GM04503 (cell line): ENCODE data around the gene EXOC4.
A peak's percentile ranks its signal among the peaks of the same experiment; 100 is the strongest.

Experiments used
- DNase-seq: peaks from one replicate; pipeline ENCODE4 v3.0.0-alpha.2; 2012; ENCODE audit warnings: low read depth

EXOC4 gene

GRCh38 chr7:133836666-133837065 lies 583.8 kb downstream of the EXOC4 start:
- DNase-seq = no peak

- no peak for DNase-seq
Measured at GRCh38 chr7:133837224-133837623, 584.3 kb downstream of the EXOC4 start.

- no peak for DNase-seq
Measured at GRCh38 chr7:133839121-133839520, 586.2 kb downstream of the EXOC4 start.

GRCh38 chr7:133843341-133843740 lies 590.5 kb downstream of the EXOC4 start:
- no peak for DNase-seq

GRCh38 chr7:133845005-133845404 lies 592.1 kb downstream of the EXOC4 start:
- DNase-seq = no peak

- no peak for DNase-seq
Measured at GRCh38 chr7:133846203-133846945, 593.5 kb downstream of the EXOC4 start.

GRCh38 chr7:133850497-133851280 lies 597.8 kb downstream of the EXOC4 start:
- DNase-seq = no peak

GRCh38 chr7:133851411-133851810 lies 598.5 kb downstream of the EXOC4 start:
- no peak for DNase-seq

GRCh38 chr7:133853706-133854276 lies 600.9 kb downstream of the EXOC4 start:
- DNase-seq = peak; percentile 78

- DNase-seq = peak; percentile 14
Measured at GRCh38 chr7:133854739-133855138, 601.9 kb downstream of the EXOC4 start.

GRCh38 chr7:133857376-133858119 lies 604.7 kb downstream of the EXOC4 start:
- peak; percentile 1 for DNase-seq

- DNase-seq = no peak
Measured at GRCh38 chr7:133858311-133858710, 605.4 kb downstream of the EXOC4 start.

- no peak for DNase-seq
Measured at GRCh38 chr7:133859231-133859630, 606.4 kb downstream of the EXOC4 start.

- no peak for DNase-seq
Measured at GRCh38 chr7:133859871-133860450, 607.1 kb downstream of the EXOC4 start.

GRCh38 chr7:133860628-133861335 lies 607.9 kb downstream of the EXOC4 start:
- DNase-seq = no peak

GRCh38 chr7:133861876-133862275 lies 609.0 kb downstream of the EXOC4 start:
- no peak for DNase-seq

GRCh38 chr7:133863362-133864061 lies 610.6 kb downstream of the EXOC4 start:
- DNase-seq = no peak

- no peak for DNase-seq
Measured at GRCh38 chr7:133869556-133869955, 616.7 kb downstream of the EXOC4 start.

GRCh38 chr7:133871757-133872156 lies 618.9 kb downstream of the EXOC4 start:
- DNase-seq = no peak

- DNase-seq = no peak
Measured at GRCh38 chr7:133873187-133873586, 620.3 kb downstream of the EXOC4 start.

GRCh38 chr7:133873631-133874030 lies 620.8 kb downstream of the EXOC4 start:
- DNase-seq = no peak
